CD4-positive, alpha-beta T cell treated with Interleukin-17A for 1 hour (primary cell): Measurements from ENCODE around the gene CSPG5.

ENCODE experiments used
- DNase-seq: peaks from one replicate; pipeline ENCODE4 v3.0.0-alpha.2; 2020

CSPG5 gene

DNA sequence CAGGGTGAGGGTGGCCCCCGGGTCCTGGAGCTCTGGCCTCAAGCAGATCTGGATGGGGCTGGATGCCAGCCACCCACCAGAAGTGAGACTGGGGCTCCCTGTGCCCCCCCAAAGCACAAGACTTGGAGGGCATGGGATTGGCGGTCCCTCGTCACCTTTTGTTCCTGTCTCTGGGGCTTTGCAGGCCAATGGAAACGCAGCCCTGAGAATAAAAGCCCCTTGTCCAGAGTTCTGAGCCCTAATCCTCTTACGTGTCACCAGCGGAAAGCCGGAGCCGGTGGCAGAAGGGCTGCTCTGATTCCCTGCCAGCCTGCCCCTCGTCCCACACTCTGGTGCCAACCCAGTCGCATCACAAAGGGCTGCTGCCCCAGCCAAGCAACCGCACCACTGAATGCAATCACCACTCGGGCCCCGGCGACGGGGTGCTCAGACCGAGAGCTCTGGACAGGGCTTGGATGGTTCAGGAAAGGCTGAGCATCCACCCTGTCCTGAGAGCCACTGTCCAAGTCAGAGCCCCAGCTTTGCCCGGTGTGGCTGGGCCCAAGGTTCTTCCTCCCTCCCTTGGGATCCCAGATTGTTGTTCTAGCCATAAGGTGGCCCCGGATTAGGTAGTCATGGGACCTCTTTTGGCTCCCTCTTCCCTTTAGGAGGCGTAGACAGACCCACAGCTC, 42.3 kb downstream of the CSPG5 start:
- DNase-seq: no peak

DNA sequence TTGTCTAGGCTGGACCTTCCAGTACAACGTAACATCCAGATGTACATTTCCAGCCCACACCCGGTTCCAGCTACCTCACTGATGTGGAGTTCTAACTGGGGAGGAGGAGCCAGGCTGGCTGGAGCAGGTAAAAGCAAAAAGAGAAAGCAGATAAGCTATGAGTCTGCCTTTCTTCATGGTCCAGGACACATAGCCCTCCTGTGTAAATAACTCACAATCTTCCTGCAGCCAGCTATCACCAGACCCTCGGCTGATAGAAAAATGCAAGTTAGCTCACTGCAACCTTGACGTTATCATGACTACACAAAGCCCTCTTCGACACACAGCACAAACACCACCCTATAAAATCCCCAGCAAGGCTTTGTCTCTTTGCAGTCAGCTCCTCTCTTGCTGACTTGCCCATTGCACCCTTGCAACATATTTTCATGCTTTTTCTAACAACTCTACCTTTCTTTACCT, 44.6 kb downstream of the CSPG5 start:
- DNase-seq: no peak

DNA sequence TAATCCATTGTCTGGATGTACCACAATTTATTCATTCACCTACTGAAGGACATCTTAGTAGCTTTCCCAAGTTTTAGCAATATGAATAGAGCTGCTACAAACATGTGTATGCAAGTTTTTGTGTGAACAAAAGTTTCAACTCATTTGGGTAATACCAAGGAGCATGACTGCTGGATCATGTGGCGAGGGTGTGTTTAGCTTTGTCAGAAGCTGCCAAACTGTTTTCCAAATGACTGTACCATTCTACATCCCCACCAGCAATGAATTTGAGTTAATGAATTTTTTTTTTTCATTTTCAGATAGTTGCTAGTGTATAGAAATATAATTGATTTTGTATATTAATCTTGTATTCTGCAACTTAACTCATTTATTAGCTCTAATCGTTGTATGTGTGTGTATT, 45.2 kb downstream of the CSPG5 start:
- no peak for DNase-seq

DNA sequence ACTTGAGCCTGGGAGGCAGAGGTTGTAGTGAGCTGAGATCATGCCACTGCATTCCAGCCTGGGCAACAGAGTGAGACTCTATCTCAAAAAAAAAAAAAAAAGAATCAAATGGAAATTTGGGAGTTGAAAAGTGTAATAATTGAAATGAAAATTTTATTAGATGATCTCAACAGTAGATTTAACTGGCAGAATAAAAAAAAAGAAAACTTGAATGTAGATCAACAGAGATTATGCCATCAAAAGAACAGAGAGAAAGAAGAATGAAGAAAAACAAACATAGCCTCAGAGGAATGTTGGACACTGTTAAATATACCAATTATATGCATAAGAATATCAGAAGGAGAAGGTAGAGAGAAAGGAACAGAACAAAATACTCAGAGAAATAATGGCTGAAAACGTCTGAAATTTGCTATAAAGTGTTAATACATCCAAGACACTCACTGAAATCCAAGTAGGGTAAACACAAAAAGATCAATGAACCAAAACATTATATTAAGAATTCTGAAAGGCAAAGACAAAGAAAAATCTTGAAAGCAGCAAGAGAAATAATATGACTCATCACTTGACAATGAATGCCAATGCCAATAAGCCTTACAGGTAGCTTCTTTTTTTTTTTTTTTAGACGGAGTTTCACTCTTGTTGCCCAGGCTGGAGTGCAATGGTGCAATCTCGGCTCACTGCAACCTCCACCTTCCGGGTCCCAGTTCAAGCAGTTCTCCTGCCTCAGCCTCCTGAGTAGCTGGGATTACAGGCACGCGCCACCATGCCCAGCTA, 50.5 kb downstream of the CSPG5 start:
- DNase-seq: no peak

DNA sequence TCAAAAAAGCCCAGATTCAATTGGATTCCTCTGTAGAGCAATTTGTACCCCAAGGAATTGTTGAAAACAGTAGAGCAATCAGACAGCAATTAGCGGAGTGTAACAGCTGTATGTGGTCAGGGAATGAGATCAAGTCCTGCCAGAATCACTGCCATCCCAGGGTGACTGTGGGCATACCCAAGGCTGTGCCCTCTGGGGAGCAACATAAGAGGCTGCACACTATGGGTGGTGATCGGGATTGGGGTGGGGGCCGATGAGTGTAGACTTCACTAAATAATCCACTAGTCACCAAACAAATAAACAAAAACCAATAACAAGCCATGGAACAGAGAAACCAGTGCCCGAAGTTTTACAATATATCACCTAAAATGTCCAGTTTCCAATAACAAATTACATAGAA, 53.0 kb downstream of the CSPG5 start:
- DNase-seq: no peak

DNA sequence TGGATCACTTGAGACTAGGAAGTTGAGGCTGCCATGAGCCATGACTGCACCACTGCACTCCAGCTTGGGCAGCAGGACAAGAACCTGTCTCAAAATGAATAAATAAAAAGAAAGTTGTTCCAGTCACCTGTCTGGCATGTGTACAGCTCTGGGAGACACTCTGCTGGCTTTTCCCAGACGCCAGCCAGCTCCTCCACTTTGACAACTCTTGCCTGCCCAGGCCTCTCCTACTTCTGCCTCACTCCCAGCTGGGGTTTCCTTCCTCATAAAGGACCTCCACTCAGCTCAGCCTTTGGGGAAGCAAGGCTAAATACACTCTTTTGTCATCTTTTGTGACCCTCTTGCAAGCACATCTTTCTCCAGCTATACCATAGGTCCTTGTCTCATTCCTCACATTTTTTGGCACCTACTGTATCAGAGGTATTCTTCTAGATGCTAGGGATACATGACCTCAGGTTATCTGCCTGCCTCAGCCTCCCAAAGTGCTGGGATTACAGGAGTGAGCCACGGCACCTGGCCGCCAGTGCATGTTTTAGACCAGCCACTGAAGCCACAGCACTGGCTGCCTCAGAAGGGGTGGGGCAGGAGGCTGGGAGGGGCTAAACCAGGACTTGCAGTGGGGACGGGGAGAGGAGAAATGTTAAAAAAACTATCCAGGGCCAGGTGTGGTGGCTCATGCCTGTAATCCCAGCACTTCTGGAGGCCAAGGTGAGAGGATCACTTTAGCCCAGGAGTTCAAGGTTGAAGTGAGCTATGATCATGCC, 55.2 kb downstream of the CSPG5 start:
- no peak for DNase-seq

DNA sequence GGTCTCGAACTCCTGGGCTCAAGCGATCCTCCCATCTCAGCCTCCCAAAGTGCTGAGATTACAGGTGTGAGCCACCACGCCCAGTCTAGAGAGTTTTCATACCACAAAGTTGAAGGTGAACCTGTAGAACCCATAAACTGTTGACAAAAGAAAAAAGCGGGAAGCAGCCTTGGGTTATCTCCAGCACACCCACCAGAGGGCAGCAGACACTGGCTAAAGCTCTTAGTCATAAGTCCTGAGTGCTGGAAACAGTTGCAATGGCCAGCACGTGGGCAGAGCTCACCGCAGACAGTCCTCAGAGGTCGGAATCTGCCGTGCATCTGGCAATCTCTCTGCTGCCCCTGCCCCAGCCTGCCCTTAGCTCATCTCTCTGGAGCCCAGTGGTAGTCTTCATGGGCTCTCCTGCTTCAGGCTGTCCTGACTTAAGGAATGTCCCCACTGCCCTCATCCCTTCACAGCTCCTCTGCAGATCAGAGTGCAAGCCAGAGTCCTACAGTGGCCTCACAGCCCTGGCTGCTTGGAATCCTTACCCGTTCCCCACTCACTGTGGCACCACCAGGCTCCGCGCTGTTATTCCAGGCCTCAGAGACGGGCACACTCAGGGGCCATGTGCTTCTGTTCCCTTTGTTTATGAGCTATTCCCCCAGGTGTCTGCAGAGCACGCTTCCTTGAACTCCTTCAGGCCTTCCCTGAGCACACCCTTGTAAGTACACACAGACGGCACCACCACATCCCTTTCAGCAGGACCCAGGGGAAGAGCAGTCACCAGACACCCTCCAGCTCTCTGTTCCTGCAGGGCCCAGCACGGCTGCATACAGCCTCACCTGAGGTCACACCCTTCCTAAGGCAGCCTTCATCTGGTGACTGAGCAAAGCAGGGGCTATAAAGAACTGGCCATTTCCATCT, 56.3 kb downstream of the CSPG5 start:
- peak; percentile 85 for DNase-seq

DNA sequence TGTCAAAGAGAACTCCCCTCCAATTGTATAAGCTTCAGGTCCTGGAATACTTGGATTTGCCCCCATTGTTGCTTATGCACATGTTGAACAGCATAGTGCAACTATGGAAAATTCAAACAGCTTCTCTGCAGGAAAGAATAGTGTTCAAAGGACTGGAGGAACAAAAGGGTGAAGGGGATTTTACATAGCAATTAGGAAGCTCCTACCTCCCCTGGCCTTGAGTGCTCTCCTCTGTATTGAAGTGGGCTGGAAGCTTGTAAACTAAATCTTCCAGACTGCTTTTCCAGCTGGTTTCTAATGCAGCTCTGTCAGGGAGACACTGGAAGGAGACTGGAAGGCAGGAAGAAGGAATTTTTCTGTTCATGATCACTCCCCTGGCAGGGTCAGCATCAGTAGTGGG, 57.9 kb downstream of the CSPG5 start:
- DNase-seq: no peak

GRCh38 chr3:47517937-47518336, 60.7 kb downstream of the CSPG5 start:
- no peak for DNase-seq

GRCh38 chr3:47515864-47516319, 62.8 kb downstream of the CSPG5 start:
- DNase-seq: no peak

GRCh38 chr3:47515100-47515499, 63.6 kb downstream of the CSPG5 start:
- no peak for DNase-seq

DNA sequence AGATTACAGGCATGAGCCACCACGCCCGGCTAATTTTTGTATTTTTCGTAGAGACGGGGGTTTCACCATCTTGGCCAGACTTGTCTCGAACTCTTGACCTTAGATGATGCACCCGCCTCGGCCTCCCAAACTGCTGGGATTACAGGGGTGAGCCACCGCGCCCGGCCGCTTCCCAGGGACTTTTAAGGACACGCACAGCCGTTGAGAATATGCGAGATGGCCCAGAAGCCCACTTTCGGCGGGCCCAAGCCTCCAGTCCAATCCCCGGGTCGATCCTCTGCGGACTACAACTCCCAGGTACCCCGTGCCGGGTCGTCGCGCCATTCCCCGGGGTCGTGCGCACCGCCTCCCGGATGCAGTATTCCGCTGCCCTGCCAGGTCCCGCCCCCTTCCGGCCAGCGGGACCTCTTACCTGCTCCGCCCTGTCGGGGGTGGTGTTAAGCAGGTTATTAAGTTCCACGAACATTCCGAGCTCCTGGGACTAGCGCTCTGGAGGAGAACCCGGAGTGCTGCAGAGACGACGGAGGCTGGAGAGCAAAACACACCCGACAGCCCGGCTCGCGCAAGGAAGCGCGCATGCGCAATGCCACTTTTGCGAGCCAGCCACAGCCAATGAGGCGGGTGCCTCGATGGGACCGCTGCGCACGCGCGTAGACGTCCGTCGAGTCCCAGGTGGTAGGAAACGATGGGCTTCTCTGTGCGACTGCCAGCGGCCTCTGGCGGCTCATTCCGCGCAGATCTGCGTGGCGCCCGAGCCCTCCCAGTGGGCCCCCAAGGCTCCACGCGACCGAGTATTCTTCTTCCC, 65.3 kb downstream of the CSPG5 start, which contains the start of gene ELP6:
TSS of gene ELP6 (minus strand) at position 588 of the 805 bp plus-strand sequence. CDS start at position 466, 122 bp downstream.
- peak; percentile 97 for DNase-seq

- peak; percentile 32 for DNase-seq
Observed at GRCh38 chr3:47512416-47513124, 66.1 kb downstream of the CSPG5 start.
